Prostate gland (tissue), 2 donors: ENCODE data around the gene SMCP. TPM values are rescaled to one million over a fixed set of nuclear protein-coding genes. Genes with fewer than 3 reads are reported as not detected.

Experiments used
- DNase-seq: peaks from one replicate; pipeline ENCODE4 v3.0.0-alpha.2; 2019; ENCODE audit warnings: low spot score
- H3K27ac ChIP-seq, 2 donors: fragments of 200-600 bp; sonication (generic); 2 replicates each; pipeline ENCODE4 v1.5.1; 2017 to 2019
- H3K27me3 ChIP-seq: fragments of 200-600 bp; sonication (generic); replicated peaks from 2 replicates; pipeline ENCODE4 v1.5.1; 2019; ENCODE audit not compliant: insufficient read depth
- H3K36me3 ChIP-seq, 2 donors: fragments of 200-600 bp; sonication (generic); 1 replicate in 1 of 2; 2 replicates in 1 of 2; pipeline versions ENCODE4 v1.5.1 to v1.8.1; 2017 to 2019
- H3K4me1 ChIP-seq: fragments of 200-600 bp; sonication (generic); replicated peaks from 2 replicates; pipeline ENCODE4 v1.5.1; 2019
- H3K4me3 ChIP-seq, 2 donors: fragments of 200-600 bp; sonication (generic); 2 replicates each; pipeline ENCODE4 v1.5.1; 2017 to 2019
- H3K9me3 ChIP-seq: fragments of 200-600 bp; sonication (generic); 2 replicates; pipeline ENCODE4 v1.5.1; 2017
- POLR2A ChIP-seq: fragments of 450-650 bp; IDR thresholded peaks from one replicate; pipeline ENCODE4 v1.6.1; 2016; ENCODE audit warnings: antibody characterized with exemption, mild to moderate bottlenecking
- POLR2AphosphoS5 ChIP-seq: sonication (generic); formaldehyde crosslinking; IDR thresholded peaks from one replicate; pipeline ENCODE4 v1.6.1; 2017; ENCODE audit warnings: antibody characterized with exemption
- WGBS: methylation state at CpG from one replicate; pipeline ENCODE4 v1.1.5; 2018; 5-methylcytosine and 5-hydroxymethylcytosine counted together
- intact Hi-C: fragments of 100-400 bp; cut with DNase I; formaldehyde crosslinking; loops from one replicate; pipeline ENCODE4 v1.14.2; 2022
- total RNA-seq, 2 donors: library from RNA; depleted of rRNA; stranded (reverse); fragments of >200 nt; gene quantifications; one replicate each; pipeline ENCODE4 v1.1.0, GENCODE V29; 2016
- TF ChIP-seq, protein P1 (sequence below), 4 experiments: fragments of 200-600 bp in 2 of 4; fragments of 450-650 bp in 2 of 4; sonication (generic) in 2 of 4; IDR thresholded peaks; 1 replicate in 3 of 4; 2 replicates in 1 of 4; pipeline ENCODE4 v1.5.1; 2016 to 2019; ENCODE audit warnings: antibody characterized with exemption in 4 of 4, mild to moderate bottlenecking in 2 of 4, moderate library complexity in 2 of 4

The SMCP gene
- total RNA-seq, 2 donors from 2014 or later = 36.5 TPM; not detected in 1

DNA sequence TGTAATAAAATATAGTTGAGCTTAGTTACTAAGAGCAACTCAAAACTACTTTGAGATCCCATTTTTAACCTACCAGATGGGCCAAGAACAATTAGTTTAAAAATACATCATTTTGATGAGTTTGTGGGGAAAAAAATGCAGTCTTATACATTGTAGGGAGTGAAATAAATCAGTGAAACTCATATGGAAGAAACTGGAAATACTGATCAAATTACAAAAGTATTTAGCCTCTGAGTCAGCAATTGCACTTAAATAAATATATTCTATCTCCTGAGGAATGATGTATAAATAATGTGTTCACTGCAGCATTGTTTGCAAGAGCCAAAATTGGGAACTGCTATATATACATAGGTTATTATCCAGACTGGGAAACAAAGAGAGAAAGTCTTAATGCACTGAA, 4.6 kb upstream of the SMCP start:
- TF ChIP-seq POLR2AphosphoS5 = no peak
- TF ChIP-seq POLR2A = no peak
- TF ChIP-seq, protein P1, sequence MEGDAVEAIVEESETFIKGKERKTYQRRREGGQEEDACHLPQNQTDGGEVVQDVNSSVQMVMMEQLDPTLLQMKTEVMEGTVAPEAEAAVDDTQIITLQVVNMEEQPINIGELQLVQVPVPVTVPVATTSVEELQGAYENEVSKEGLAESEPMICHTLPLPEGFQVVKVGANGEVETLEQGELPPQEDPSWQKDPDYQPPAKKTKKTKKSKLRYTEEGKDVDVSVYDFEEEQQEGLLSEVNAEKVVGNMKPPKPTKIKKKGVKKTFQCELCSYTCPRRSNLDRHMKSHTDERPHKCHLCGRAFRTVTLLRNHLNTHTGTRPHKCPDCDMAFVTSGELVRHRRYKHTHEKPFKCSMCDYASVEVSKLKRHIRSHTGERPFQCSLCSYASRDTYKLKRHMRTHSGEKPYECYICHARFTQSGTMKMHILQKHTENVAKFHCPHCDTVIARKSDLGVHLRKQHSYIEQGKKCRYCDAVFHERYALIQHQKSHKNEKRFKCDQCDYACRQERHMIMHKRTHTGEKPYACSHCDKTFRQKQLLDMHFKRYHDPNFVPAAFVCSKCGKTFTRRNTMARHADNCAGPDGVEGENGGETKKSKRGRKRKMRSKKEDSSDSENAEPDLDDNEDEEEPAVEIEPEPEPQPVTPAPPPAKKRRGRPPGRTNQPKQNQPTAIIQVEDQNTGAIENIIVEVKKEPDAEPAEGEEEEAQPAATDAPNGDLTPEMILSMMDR (IDR thresholded peaks at IDR 0.05) = no peak
- intact Hi-C loops = no loop called here
- no peaks in the 10 kb centered on the region for H3K4me1 ChIP-seq
- no peak overlapping the region for H3K4me3 ChIP-seq
- H3K9me3 ChIP-seq = no peaks in the 10 kb centered on the region
- no peaks in the 10 kb centered on the region for H3K27me3 ChIP-seq
- no peaks in the 10 kb centered on the region for H3K36me3 ChIP-seq
- no peak overlapping the region for H3K27ac ChIP-seq
- DNase-seq = no peak

DNA sequence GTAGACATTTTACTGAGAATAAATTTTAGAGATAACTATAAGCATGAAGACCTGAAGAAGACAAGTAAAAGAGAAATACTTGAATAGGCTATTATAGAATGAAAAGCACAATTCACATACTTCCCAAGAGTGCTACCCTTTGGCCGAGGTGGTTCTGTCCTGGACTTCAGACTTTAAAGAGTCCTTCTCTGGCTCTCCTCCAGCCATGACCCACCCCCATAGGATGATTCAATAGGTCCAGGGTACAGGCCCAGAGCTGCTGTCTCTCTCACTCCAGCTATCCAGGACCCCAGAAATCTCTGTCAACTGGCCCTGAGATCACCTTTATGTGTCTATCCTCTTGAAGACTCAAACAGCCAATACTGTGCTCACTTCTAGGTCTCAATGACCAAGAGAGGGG, 1.3 kb upstream of the SMCP start:
- intact Hi-C loops = no loop called here
- Histone ChIP-seq H3K27me3 (no peaks in the 10 kb centered on the region), H3K27ac (no peak overlapping the region), H3K36me3 (no peaks in the 10 kb centered on the region), H3K9me3 (no peaks in the 10 kb centered on the region), H3K4me3 (no peak overlapping the region), H3K4me1 (no peaks in the 10 kb centered on the region)
- DNase-seq = no peak
- WGBS = 95% methylated on average over 1 of the region's 1 CpG
- TF ChIP-seq, protein P1 (IDR thresholded peaks at IDR 0.05) = no peak
- no peak for TF ChIP-seq POLR2AphosphoS5
- no peak for TF ChIP-seq POLR2A

DNA sequence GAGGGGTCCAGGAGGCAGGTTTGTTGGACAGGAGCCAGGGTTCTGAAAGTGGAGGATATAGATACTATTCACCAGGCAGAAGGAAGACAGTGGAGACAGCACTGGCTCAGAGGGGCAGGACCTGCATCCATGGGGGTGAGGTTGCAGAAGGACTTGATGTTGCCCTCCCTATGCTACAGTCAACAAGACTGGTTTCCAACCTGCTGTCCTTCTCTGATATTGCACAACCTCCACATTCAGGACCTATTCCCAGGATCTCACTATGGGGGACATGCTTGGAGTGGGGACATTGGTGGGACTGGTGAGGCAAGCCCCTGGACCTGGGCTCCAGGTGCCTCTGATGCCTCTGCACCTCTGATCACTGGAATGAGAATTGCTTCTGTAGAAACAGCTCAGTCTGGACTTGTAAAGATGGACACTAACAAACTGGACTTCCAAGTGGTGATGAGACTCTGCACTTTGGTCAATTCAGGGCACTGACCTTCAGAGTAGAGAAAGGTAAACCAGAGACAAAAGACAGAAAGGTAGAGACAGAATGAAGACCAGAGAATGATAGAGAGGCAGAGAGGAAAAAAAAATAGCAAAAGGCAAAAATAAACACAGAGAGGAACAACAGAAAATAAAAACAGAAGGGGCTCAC, 1.6 kb downstream of the SMCP start:
- Histone ChIP-seq H3K36me3 (no peaks in the 10 kb centered on the region), H3K27ac (no peak overlapping the region), H3K4me3 (no peak overlapping the region), H3K9me3 (no peaks in the 10 kb centered on the region), H3K27me3 (no peaks in the 10 kb centered on the region), H3K4me1 (no peaks in the 10 kb centered on the region)
- intact Hi-C loops = no loop called here
- TF ChIP-seq POLR2AphosphoS5 (no peak), POLR2A (no peak)
- TF ChIP-seq, protein P1 (IDR thresholded peaks at IDR 0.05) = no peak
- DNase-seq = no peak

DNA sequence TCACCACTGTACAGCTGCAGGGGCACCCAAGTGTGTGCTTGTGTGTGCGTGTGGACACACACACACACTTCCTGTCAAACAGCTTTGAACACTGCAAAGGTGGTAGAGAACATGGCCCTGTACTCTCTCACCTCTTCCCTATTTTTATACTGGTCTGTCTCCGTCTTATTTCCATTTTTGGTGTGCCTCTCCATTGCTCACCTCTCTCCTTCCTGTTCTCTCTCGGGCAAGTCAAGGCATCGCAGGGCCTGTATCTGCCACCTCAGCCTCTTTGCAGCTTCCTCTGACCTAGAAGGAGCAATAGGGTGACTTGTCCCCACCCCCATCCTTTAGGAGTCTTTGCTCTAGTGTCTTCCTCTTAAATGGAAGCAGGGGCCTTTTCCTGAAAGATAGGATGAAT, 2.2 kb downstream of the SMCP start:
- TF ChIP-seq, protein P1 (IDR thresholded peaks at IDR 0.05) = no peak
- TF ChIP-seq POLR2AphosphoS5 (no peak), POLR2A (no peak)
- intact Hi-C loops = no loop called here
- Histone ChIP-seq H3K36me3 (no peaks in the 10 kb centered on the region), H3K27ac (no peak overlapping the region), H3K4me1 (no peaks in the 10 kb centered on the region), H3K9me3 (no peaks in the 10 kb centered on the region), H3K4me3 (no peak overlapping the region), H3K27me3 (no peaks in the 10 kb centered on the region)
- DNase-seq = no peak
- WGBS = 80% methylated on average over 4 of the region's 4 CpGs

DNA sequence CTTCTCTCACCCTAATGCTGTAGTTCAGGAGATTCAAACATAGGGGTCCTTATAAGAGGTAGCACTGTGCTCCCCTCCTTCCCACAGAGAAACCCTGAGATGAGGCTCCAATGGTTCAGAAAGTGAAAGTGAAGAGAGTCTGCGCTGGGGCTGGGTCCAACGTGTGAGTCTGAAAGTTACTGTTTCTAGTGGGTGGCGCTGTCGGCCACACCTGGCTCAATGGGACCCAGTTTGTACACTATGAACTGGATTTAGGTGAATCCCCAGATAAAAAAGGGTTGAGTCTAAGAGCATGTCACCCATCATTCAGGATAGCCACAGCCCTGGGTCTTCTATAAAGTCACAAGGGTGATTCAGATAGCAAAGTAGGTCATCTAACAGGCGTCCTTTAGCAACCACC, 2.8 kb downstream of the SMCP start:
- Histone ChIP-seq H3K4me3 (no peak overlapping the region), H3K4me1 (no peaks in the 10 kb centered on the region), H3K36me3 (no peaks in the 10 kb centered on the region), H3K9me3 (no peaks in the 10 kb centered on the region), H3K27me3 (no peaks in the 10 kb centered on the region), H3K27ac (no peak overlapping the region)
- DNase-seq = no peak
- WGBS = 93% methylated on average over 5 of the region's 5 CpGs
- no peak for TF ChIP-seq POLR2AphosphoS5
- TF ChIP-seq, protein P1 (IDR thresholded peaks at IDR 0.05) = no peak
- TF ChIP-seq POLR2A = no peak
- intact Hi-C loops = no loop called here
